Posterior vena cava (tissue), 2 donors: ENCODE data around the gene IGF2BP1. TPM values are rescaled to one million over a fixed set of nuclear protein-coding genes. Genes with fewer than 3 reads are reported as not detected.
"Not testable (repeated sequence)": the region's sequence is repeated elsewhere in the genome, so short reads cannot be mapped to it uniquely, and the experiment has no call there.

Experiments used
- DNase-seq: peaks from one replicate; pipeline ENCODE4 v3.0.0-alpha.2; 2020; ENCODE audit warnings: low spot score
- intact Hi-C, 2 donors: fragments of 100-400 bp; cut with DNase I; formaldehyde crosslinking; loops; one replicate each; pipeline versions ENCODE4 v1.14.1 to v1.14.2; 2022 to 2023
- total RNA-seq, 2 donors: library from RNA; stranded (reverse); fragmentation: NEBNext Ultra II Directional; extraction: Animal tissue kit (Norgen Biotek cat#: 25700); gene quantifications; one replicate each; pipeline ENCODE4 v1.2.1, GENCODE V29; 2021
- donor health status: DM: yes; HTN: yes; CAD: no.
- donor health status: DM: yes; HTN: yes; CAD: no.

IGF2BP1 gene
- total RNA-seq, 2 donors from 2014 or later, result 0.05 TPM; not detected in 1

DNA sequence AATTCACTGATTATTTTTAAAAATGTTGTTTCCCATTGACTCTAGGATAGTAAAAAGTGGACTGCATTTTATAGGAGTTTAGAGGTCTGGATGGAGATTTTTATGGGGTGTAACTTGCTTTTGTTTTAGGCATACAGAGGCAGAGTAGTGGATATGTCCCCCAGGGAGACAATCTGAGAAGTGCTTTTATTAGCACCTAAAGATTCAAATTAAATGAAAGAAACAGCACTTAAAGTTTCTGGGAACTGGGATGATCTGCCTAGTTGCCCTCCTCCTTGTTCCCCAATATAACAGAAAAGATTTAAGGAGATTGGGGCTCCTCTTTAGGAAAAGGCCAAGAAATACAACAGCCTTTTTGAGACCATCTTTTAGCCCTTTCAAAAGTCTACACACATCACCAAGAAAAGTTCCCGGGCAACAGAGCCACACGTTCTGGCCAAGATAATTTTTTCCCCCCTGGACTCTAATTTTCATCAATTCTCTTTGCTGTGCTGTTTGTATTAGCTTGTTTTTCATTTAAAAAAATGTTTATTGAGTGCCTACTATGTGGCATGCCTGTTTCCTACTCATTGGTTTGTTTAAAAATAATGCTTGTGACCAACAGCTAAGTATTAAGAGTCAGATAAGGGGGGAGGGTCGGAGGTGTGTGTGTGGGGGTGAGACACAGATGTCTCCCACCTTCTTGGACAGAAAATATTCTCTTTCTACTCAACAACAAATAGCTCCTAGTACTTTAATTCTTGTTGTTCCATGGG is 2.5 kb upstream of the IGF2BP1 start:
- no peak for DNase-seq
- intact Hi-C loops, result no loop called here

DNA sequence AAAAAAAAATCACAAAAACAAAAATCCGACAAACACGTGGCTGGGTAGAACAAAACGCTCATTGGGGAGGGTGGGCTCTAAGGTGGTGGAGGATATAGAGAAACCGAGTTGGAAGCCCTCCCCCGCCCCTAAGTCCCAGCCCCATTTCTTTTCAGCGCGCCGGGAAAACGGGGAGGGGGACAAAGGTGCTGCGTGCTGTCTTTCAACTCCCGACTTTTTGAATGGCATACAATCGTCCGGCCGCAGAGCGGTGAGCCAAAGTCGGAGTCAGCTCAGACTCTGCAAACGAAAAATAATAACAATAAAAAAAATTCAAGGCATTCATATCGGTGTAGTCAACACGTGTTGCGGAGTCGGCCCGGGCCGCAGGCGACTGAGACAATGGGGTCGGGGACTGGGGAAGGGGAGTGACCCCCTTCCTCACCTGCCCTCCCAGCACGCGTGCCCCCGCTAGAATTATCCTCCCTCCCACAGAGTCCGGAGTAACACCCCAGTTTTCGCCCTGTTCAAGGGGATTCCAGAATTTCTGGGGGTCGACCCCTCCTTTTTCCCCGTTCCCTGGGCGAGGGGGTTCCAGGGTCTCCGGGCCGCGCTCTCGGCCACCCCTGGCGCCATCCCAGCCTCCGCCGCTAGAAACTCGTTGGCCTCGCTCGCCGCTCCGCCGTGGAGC is 1.7 kb upstream of the IGF2BP1 start:
- intact Hi-C loops, result no loop called here
- DNase-seq, result no peak

DNA sequence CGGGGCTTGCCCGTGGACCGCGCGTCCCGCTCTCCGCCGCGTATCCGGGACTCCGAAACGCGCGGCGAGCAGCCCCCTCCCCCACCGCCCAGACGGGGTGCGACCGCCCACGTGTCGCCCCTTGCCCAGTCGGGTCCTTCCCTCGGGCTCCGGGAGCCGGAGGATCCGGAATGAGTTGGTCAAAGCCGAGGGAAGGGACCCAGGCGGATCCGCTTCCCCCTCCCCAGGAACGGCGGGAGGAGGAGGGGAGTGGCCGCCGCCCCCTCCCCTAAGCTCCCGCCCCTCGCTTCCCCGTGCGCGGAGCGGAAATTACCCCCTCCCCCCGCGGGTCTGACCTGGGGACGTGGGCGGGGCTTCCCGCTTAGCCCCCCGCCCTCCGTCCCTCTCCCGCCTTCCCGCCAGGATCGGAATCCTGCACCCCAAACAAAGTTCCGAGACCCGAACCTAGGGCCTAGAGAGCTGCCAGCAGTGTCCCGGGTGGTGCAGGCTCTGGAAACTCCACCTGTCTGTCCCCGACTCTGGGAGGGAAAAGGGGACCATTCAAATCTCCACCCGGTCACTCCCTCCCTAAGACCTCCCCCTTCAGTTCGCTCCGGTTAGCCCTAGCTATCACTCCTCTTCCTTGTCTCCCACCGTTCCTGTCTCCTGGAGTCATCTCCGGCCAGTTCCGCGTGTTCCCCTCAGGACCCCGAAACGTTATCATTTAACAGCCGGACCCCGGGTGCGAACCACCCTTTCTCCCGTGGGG is 1.0 kb upstream of the IGF2BP1 start:
- intact Hi-C loops, result no loop called here
- no peak for DNase-seq

DNA sequence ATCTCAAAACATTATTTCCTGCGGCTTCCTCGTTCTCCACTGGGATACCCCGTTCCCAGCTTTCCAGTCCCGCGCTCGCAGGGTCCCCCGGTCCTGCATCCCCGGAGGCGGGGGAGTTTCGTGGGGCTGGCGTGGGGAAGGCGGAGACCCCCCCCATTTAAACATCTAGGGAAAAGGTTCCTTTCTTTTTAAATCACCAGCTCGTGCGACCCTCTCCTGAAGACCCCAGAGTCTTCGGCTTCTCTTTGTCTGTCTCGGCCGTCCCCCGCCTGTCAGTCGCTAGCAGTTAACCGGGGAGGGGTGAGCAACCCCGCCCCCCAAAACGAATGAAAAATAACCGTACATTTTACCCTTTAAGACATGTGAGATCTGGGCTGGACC is 473 bp upstream of the IGF2BP1 start:
- DNase-seq, result no peak
- intact Hi-C loops, result no loop called here

DNA sequence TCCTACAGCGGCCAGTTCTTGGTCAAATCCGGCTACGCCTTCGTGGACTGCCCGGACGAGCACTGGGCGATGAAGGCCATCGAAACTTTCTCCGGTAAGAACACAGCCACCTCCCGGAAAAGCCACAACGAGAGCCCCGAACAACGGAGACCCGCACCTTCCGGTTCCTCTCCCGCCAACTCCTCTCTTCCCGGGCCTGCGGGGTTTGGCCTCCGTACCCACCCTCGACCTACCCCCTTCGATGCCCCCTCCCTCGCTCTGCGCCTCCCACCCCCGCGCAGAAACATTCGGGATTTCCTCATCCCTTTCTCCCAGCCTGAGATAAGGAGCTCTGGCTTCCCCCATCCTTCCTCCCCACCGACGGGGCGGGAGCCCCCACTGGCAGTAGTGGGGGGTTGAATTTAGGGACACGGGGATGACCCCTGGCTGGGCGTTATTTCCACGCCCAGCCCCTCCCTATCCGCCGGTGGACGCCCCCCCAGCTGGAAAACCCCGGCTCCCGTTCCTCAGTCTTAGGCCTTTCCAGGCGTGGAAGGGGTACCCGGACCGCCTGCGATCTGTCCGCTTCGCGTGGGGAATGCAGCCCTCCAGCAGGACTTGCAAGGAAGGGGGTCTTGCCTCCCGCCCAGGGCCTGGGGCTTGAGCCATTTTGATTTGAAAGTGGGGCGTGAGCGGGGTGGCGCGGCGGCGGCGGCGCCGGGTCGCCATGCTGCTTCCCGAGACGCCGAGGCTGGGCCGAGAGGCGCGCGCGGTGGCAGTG is 822 bp downstream of the IGF2BP1 start:
- no peak for DNase-seq
- intact Hi-C loops, result no loop called here

DNA sequence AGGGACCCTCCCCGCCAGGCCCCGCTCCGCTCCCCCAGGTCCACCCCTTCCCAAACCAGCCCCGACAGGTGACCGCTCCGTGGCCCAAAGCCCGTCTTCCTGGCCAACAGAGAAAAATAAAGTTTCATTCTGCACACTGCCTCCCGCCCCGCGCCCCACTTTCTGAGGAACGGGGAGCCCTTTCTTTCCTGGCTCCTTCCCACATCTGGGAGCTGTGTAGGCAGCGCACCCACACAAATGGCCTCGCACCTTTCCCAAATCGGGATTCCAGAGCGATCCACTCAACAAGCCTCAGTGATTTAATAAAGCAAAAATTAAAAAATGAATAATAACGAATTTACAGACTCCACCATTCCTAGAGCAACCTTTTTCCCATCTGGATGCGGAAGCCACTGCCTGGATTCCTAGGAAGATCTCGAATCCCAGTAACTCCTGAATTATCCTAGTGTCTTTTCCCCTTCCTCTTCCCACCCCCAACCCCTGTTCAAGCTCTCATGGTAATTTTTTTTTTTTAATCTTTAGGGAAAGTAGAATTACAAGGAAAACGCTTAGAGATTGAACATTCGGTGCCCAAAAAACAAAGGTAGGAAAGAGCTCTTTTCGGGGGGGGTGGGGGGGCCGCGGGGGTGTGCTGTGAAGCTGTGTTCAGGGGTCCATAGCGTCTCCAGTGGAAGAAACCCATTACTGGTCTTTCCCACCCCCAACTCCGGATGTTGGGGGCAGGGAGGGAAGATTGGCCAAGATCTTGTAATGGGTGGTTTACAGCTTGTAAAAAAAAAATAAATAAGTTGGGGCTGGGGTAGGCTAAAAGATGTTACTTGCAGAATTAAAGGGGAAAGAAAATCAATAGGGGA is 1.6 kb downstream of the IGF2BP1 start:
- intact Hi-C loops, result no loop called here
- DNase-seq, result no peak

DNA sequence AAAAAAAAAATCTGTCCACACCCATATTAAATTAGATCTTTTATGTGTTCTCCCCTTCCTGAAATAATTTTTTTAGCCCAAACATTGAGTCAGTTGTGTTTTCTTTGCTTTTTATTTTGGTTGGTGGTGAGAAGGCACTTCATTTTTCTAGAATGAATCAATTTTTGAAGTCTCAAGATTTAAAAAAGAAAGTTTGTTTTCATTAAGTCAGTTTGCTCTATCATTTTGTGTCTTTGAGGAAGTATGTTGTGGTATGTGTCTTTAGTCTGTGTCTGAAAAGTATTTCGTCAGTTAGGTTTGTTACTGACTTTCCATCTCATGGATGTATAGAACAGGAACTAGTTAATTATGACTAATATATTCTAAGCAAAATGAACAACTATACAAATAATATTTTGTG is 3.8 kb downstream of the IGF2BP1 start:
- DNase-seq, result no peak
- intact Hi-C loops, result no loop called here

DNA sequence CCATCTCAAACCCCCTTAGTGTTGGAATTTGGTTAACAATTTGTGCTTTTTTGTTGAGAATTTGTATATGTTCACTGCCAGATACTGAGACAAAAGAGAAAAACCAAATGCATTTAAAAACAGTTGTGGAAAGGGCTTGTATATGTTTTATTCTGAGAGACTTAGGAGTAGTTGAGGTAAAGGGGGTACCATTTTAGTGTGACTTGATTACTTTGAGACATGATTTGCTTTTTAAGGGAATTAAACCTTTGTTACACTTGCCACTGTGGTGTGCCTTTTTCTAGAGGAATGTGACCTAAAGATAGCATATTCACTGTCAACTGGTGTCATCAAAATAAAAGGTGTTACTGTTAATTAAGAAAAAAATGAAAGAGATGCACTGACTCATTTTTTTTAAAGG is 4.5 kb downstream of the IGF2BP1 start:
- DNase-seq, result no peak
- intact Hi-C loops, result no loop called here

DNA sequence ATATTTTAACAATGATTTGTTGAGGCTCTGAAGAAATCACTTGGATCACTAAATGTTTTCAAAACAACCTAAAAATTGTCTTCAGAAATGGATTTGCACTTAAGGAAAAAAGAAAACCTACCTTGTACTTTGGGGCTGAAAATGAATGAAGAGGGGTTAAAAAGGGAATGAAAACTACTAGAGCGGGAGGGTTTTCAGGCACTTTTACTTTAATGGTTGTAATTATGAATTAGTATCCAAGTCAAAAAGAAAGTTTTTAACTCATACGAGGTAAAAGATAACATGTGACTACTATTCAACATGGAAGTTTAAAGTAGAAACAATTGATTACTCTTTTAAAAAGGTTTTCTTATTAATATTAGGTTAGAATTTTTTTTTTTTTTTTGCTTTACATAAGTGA is 5.1 kb downstream of the IGF2BP1 start:
- intact Hi-C loops, result no loop called here
- DNase-seq, result no peak

DNA sequence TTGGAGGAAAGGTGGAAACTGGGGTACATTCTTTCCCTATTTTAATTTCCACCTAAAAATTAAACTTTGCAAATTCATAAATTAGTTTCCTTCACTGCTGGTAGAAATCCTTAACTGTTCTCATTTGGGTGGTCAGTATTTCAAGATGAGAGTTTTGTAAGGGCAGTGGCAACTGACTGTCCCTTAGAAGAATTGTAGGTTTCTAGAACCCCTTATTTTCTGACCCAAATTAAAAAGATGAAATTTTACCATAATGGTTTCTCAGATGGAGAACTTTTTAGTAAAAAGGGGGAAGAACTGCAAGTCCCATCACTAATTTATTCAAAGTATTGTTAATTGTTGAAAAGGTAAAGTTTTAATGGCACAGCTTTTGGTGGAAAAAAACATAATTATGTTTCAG is 5.6 kb downstream of the IGF2BP1 start:
- no peak for DNase-seq

DNA sequence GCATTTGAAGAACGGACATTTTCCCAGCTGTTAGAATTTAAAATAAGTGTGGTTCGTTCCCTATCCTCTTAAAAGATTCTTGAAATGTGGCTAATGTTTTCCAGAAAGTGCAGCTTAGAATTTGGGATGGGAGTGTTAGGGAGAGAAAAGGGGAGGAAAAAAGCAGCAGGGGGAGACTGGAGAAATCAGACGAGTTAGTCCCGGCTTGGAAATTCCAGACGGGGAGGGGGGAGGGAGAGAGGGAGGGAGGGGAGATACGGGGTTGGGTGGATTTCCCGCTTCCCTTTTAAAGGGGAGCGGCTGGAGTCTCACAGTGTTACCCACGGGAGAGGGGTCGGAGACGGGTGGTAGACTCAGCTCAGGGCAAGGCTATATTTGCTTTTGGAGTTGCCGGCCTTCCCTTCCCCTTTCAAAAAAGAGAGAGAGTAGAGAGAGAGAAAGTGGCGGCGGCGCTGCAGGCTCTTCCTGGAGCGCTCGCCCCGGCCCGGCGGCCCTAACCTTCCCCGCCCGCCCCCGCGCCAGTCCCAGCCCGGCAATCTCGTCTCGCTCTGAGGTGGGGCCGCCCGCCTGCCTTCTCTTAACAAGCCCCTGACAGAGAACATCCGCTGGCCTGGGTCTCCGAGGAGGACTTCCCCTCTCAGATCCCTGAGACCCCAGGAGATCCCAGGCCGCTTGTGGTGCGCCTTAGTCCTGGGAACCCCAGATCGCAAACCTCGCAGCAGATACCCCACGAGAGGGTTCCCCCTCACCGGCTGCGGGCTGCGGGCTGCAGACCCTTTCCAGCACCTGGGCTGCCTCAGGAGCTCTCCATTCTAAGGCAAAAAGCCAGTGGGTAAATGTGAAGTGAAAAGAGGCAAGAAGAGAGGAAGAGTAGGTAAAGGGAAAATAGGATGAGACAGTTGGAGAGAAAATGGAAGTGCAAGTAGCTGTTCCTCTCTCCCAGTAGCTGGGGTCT is 6.6 kb downstream of the IGF2BP1 start:
- intact Hi-C loops, result loop anchor here in 1 of 2 donors (1.0 kb wide), 1 partner anchor 47 kb away; no protein-coding TSS in a partner anchor
- no peak for DNase-seq

More for the DNA sequence above, 5.6 kb downstream of the IGF2BP1 start:
- intact Hi-C loops, result no loop called here

DNA sequence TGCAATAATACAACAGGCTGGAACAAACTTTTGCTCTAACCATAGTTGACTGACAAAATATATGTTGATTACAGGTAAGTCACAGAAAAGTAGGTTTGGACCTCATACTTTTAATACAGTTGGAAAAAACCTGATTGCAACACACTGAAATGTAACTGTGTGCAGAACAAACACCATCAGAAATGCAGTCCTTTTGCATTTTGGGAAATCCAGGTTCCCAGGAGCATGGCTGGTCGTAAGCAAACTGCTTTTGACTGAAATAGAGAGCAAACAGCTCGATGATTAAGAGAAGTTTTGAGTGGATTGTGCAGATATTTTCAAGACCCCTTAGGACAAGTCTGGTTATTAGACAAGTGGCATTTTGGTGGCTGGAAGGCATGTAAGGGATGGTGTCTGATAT is 8.0 kb downstream of the IGF2BP1 start:
- DNase-seq, result no peak
- intact Hi-C loops, result no loop called here

DNA sequence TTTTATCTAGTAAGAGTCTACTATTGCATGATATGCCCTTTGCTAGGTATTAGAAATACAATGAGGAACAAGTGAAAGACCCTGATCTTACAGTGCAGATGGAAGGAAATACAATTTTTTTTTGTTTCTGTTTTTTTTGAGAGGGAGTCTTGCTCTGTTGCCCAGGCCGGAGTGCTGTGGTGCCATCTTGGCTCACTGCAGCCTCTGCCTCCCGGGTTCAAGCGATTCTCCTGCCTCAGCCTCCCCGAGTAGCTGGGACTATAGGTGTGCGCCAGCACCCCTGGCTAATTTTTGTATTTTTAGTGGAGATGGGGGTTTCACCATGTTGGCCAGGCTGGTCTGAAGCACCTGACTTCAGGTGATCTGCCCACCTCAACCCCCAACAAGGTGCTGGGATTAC is 11.7 kb downstream of the IGF2BP1 start:
- DNase-seq, intact Hi-C loops: not testable (repeated sequence)

DNA sequence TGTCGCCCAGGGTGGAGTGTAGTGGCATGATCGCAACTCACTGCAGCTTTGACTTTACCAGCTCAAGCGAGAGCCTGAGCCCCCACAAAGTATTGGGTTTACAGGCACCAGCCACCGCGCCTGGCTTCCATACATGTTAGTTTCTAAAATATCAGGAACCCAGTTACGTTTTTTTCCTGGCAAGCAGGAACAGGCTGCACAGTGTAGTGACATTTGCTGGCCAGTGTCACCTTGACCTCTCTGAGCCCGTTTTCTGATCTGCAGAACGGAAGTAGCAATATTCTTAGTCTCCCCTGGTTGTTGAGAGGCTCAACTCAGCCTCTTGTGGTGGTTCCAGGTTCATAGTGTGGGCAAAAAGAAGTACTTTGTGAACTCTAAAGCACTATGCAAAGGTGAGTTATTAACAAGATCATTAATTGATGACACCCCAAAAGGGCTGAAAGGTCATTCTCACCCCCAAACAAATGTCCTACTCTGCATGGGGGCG is 15.6 kb downstream of the IGF2BP1 start:
- intact Hi-C loops, result no loop called here
- no peak for DNase-seq

DNA sequence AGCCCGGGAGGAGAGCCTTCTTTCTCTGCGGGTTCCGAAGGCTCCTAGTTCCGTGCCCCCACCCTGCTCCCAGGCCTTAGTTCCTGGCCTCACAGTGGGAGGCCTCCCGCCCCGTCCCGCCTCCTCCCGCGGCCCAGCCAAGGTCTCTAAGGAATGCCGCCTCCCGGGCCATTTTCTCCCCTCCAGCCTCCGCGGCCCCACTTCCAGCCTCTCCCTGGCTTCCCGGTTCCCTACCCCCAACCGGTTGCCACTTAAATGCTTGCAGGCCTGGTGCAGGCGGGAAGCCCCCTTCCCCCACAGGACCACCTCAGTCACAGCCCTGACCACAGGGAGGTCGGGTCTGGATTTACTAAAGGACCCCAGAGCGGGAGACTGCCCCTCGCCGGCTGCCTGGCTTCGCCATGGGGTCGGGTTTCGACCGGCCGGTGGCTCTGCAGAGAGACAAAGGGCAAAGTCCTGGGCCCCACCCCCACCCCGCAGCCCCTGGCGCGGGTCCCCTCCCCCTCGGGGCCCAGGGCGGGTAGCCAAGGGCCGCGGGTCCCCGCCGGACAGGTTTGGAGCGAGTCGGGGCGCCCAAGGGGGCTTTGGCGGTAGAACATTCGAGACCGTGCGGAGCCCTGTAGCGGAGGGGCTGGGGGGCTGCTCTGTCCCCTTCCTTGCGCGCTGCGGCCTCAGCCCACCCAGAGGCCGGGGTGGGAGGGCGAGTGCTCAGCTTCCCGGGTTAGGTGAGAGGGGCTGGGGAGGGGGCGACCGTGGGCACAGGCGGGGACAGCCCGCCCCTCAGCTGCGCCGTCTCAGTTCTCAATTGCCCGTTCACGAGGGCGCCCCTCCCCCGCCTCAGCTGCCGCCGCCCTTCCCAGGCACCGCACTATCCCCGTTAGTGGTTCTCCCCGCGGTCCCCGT is 16.4 kb downstream of the IGF2BP1 start:
- intact Hi-C loops, result no loop called here
- no peak for DNase-seq

DNA sequence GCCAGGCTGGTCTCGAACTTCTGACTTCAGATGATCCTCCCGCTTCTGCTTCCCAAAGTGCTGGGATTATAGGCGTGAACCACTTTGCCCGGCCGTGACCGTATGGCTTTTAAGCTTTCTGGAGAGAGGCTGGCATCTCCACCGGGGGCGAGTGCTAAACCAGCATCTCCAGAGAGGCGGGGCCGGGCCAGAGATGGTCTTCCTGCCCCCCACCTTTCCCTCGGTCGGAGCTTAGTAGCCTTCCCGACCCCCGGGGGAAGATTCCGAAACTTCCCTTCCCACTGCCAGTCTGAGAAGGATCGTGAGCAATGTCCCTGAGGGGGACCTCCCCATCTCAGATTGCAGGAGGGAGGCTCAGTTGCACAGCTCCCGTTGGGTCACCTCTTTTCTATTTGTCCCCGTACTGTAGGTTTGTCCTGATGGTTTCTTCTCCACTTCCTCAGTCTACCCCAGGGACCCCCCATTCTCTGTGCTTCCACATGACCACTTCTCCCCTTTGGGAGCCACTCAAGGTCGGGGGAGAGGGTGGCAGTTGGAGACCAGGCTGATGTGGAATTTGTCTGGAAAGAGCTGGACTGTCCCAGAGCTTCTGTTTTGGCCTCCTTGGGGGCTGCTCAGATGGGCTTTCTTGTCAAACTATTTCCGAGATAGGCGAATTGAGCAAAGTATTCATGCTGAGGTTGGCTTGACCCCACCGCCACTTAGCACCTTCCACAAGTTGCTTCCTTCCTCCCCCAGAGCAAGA is 18.2 kb downstream of the IGF2BP1 start:
- intact Hi-C loops, result no loop called here
- no peak for DNase-seq
